Neural cell (in vitro differentiated cells): ENCODE results near the gene SDK1. TPM values are rescaled to one million over a fixed set of nuclear protein-coding genes. Genes with fewer than 3 reads are reported as not detected.

ENCODE experiments used
- H2AFZ ChIP-seq: fragments of 200-600, 300-800 bp; sonication (generic), shearing (Covaris generic); 2 replicates; pipeline ENCODE4 v1.6.0; 2014; ENCODE audit warnings: low read depth, mild to moderate bottlenecking, antibody characterized with exemption, low read length, moderate library complexity
- H3F3A ChIP-seq: fragments of 200-600 bp; shearing (Covaris generic); 2 replicates; pipeline ENCODE4 v1.6.1; 2016; ENCODE audit warnings: mild to moderate bottlenecking, moderate library complexity, mixed read lengths, antibody characterized with exemption, low read length; ENCODE audit not compliant: insufficient read depth, poor library complexity, severe bottlenecking
- H3K27ac ChIP-seq: fragments of 200-600, 300-800 bp; sonication (generic), shearing (Covaris generic); 2 replicates; pipeline ENCODE4 v1.5.1; 2014; ENCODE audit warnings: mild to moderate bottlenecking, low read length, moderate library complexity
- H3K27me3 ChIP-seq: fragments of 300-800, 200-600 bp; sonication (generic), shearing (Covaris generic); 2 replicates; pipeline ENCODE4 v1.6.0; 2014; ENCODE audit warnings: mild to moderate bottlenecking, low read depth, low read length, moderate library complexity; ENCODE audit not compliant: insufficient read depth
- H3K36me3 ChIP-seq: fragments of 300-800, 200-600 bp; sonication (generic), shearing (Covaris generic); 2 replicates; pipeline ENCODE4 v1.5.1; 2014; ENCODE audit warnings: mild to moderate bottlenecking, antibody characterized with exemption, low read length, moderate library complexity; ENCODE audit not compliant: insufficient read depth
- H3K4me2 ChIP-seq: fragments of 300-800, 200-600 bp; sonication (generic), shearing (Covaris generic); 2 replicates; pipeline ENCODE4 v1.6.0; 2014; ENCODE audit warnings: mild to moderate bottlenecking, low read length
- H3K4me3 ChIP-seq: fragments of 300-800, 200-600 bp; sonication (generic), shearing (Covaris generic); 2 replicates; pipeline ENCODE4 v1.5.1; 2014; ENCODE audit warnings: mild to moderate bottlenecking, low read length, moderate library complexity
- H3K79me2 ChIP-seq: fragments of 200-600 bp; shearing (Covaris generic); replicated peaks from 2 replicates; pipeline ENCODE4 v1.6.0; 2014; ENCODE audit warnings: mild to moderate bottlenecking, low read length, moderate library complexity; ENCODE audit not compliant: insufficient read depth
- H3K9ac ChIP-seq: fragments of 300-800, 200-600 bp; sonication (generic), shearing (Covaris generic); 2 replicates; pipeline ENCODE4 v1.6.1; 2016; ENCODE audit warnings: mild to moderate bottlenecking, low read length, mixed read lengths
- H3K9me2 ChIP-seq: fragments of 200-600 bp; shearing (Covaris generic); 2 replicates; pipeline ENCODE4 v1.6.1; 2016; ENCODE audit warnings: mild to moderate bottlenecking, low read length, mixed read lengths; ENCODE audit not compliant: insufficient read depth
- H3K9me3 ChIP-seq: fragments of 200-600, 300-800 bp; sonication (generic), shearing (Covaris generic); 2 replicates; pipeline ENCODE4 v1.6.1; 2016; ENCODE audit warnings: mild to moderate bottlenecking, mixed run types, low read length, moderate library complexity, mixed read lengths
- H4K20me1 ChIP-seq: fragments of 200-600 bp; shearing (Covaris generic); 2 replicates; pipeline ENCODE4 v1.6.1; 2016; ENCODE audit warnings: mild to moderate bottlenecking, mixed run types; ENCODE audit not compliant: insufficient read depth
- CTCF ChIP-seq: fragments of 450-650 bp; IDR thresholded peaks from 2 replicates; pipeline ENCODE4 v1.5.1; 2014; ENCODE audit warnings: antibody characterized with exemption, mild to moderate bottlenecking, moderate library complexity; ENCODE audit not compliant: poor library complexity, severe bottlenecking
- EP300 ChIP-seq: fragments of 450-650 bp; conservative IDR thresholded peaks from 2 replicates; pipeline ENCODE4 v1.6.1; 2014; ENCODE audit warnings: antibody characterized with exemption, mild to moderate bottlenecking, moderate library complexity; ENCODE audit not compliant: poor library complexity, severe bottlenecking
- EZH2 ChIP-seq: fragments of 200-600, 300-800 bp; shearing (Covaris generic), sonication (generic); IDR thresholded peaks from 2 replicates; pipeline ENCODE4 v1.6.1; 2014; ENCODE audit warnings: antibody characterized with exemption, low read length, borderline replicate concordance, mild to moderate bottlenecking; ENCODE audit not compliant: insufficient read depth, poor library complexity, severe bottlenecking
- MXI1 ChIP-seq: fragments of 450-650 bp; conservative IDR thresholded peaks from 2 replicates; pipeline ENCODE4 v1.6.1; 2014; ENCODE audit warnings: antibody characterized with exemption, mild to moderate bottlenecking; ENCODE audit not compliant: poor library complexity, severe bottlenecking
- POLR2AphosphoS5 ChIP-seq: IDR thresholded peaks from 2 replicates; pipeline ENCODE4 v1.6.1; 2012
- RAD21 ChIP-seq: fragments of 450-650 bp; conservative IDR thresholded peaks from 2 replicates; pipeline ENCODE4 v1.6.1; 2014; ENCODE audit warnings: antibody characterized with exemption, mild to moderate bottlenecking, moderate library complexity
- SMC3 ChIP-seq: fragments of 450-650 bp; conservative IDR thresholded peaks from 2 replicates; pipeline ENCODE4 v1.6.1; 2014; ENCODE audit warnings: antibody characterized with exemption, mild to moderate bottlenecking, moderate library complexity; ENCODE audit not compliant: poor library complexity
- TAF1 ChIP-seq: IDR thresholded peaks from 2 replicates; pipeline ENCODE4 v1.6.1; 2012; ENCODE audit warnings: low read depth
- polyA plus RNA-seq: library from polyadenylated mRNA; depleted of rRNA; stranded (reverse); fragments of >200 nt; gene quantifications from 2 replicates; pipeline ENCODE4 v1.2.3, GENCODE V29; 2014
- TF ChIP-seq, protein P1 (sequence below): IDR thresholded peaks from 2 replicates; pipeline ENCODE4 v1.6.1; 2012; ENCODE audit warnings: borderline replicate concordance

Gene SDK1
- polyA plus RNA-seq, 1 donor from 2014 or later = 2.7 TPM

GRCh38 chr7:4204513-4205165 lies 903.6 kb downstream of the SDK1 start:
- H3K9ac ChIP-seq = no peak overlapping the region
- no peak for TF ChIP-seq EZH2
- H4K20me1 ChIP-seq = no peaks in the 10 kb centered on the region
- no peaks in the 10 kb centered on the region for H3K9me3 ChIP-seq
- H3K27ac ChIP-seq = no peak overlapping the region
- no peaks in the 10 kb centered on the region for H3K9me2 ChIP-seq
- H3K4me2 ChIP-seq = no peak overlapping the region
- no peaks in the 10 kb centered on the region for H3F3A ChIP-seq
- H3K36me3 ChIP-seq = no peaks in the 10 kb centered on the region
- no peaks in the 10 kb centered on the region for H3K27me3 ChIP-seq
- no peak overlapping the region for H3K4me3 ChIP-seq
- H3K79me2 ChIP-seq = no peaks in the 10 kb centered on the region
- H2AFZ ChIP-seq = no peak overlapping the region

GRCh38 chr7:4205828-4206227 lies 904.8 kb downstream of the SDK1 start:
- H3K4me3 ChIP-seq = no peak overlapping the region
- no peaks in the 10 kb centered on the region for H3K36me3 ChIP-seq
- H4K20me1 ChIP-seq = no peaks in the 10 kb centered on the region
- H3F3A ChIP-seq = no peaks in the 10 kb centered on the region
- H3K79me2 ChIP-seq = no peaks in the 10 kb centered on the region
- H3K9ac ChIP-seq = no peak overlapping the region
- no peaks in the 10 kb centered on the region for H3K9me3 ChIP-seq
- H2AFZ ChIP-seq = no peak overlapping the region
- no peak overlapping the region for H3K4me2 ChIP-seq
- H3K27ac ChIP-seq = no peak overlapping the region
- TF ChIP-seq TAF1 (no peak), SMC3 (no peak), EP300 (no peak), RAD21 (no peak), POLR2AphosphoS5 (no peak), MXI1 (no peak), EZH2 (no peak), CTCF (no peak)
- TF ChIP-seq, protein P1, sequence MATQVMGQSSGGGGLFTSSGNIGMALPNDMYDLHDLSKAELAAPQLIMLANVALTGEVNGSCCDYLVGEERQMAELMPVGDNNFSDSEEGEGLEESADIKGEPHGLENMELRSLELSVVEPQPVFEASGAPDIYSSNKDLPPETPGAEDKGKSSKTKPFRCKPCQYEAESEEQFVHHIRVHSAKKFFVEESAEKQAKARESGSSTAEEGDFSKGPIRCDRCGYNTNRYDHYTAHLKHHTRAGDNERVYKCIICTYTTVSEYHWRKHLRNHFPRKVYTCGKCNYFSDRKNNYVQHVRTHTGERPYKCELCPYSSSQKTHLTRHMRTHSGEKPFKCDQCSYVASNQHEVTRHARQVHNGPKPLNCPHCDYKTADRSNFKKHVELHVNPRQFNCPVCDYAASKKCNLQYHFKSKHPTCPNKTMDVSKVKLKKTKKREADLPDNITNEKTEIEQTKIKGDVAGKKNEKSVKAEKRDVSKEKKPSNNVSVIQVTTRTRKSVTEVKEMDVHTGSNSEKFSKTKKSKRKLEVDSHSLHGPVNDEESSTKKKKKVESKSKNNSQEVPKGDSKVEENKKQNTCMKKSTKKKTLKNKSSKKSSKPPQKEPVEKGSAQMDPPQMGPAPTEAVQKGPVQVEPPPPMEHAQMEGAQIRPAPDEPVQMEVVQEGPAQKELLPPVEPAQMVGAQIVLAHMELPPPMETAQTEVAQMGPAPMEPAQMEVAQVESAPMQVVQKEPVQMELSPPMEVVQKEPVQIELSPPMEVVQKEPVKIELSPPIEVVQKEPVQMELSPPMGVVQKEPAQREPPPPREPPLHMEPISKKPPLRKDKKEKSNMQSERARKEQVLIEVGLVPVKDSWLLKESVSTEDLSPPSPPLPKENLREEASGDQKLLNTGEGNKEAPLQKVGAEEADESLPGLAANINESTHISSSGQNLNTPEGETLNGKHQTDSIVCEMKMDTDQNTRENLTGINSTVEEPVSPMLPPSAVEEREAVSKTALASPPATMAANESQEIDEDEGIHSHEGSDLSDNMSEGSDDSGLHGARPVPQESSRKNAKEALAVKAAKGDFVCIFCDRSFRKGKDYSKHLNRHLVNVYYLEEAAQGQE = no peak
- H3K9me2 ChIP-seq = no peaks in the 10 kb centered on the region
- no peaks in the 10 kb centered on the region for H3K27me3 ChIP-seq
